Kidney tubule cell (primary cell): ENCODE measurements around the gene NDRG4.

ENCODE experiments used
- DNase-seq: peaks from one replicate; pipeline ENCODE4 v3.0.0-alpha.2; 2018; ENCODE audit warnings: low spot score

The NDRG4 gene

GRCh38 chr16:58499615-58500351 is at the start of gene NDRG4:
Gene NDRG4 (plus strand): TSS chr16:58500143. CDS start chr16:58500249, 106 bp downstream.
- DNase-seq, result peak; percentile 93

GRCh38 chr16:58450590-58450989 is 49.4 kb upstream of the NDRG4 start:
- DNase-seq, result no peak

- no peak for DNase-seq
Measured at GRCh38 chr16:58451265-58451689, 48.7 kb upstream of the NDRG4 start.

- peak; percentile 68 for DNase-seq
Measured at GRCh38 chr16:58451945-58452401, 48.0 kb upstream of the NDRG4 start.

GRCh38 chr16:58452640-58453039 is 47.3 kb upstream of the NDRG4 start:
- no peak for DNase-seq

DNA sequence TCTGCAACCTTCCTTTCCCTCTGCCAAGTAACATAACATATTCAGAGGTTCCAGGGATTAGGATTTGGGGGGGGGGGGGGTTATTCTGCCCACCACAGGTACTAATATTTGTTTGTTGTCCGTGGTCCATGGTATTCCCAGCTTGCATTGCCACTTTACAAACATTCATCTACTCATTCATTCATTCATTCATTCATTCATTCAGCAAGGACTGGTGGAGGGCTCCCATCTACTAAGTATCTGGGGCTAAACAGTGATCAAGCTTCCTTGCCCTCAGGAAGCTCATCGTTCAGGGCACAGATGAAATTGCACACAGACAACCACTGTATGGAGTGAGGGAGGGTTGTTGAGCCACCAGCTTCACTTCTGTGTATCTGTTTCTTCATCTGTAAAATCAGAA is 45.8 kb upstream of the NDRG4 start:
- no peak for DNase-seq

- no peak for DNase-seq
Measured at GRCh38 chr16:58454856-58455255, 45.1 kb upstream of the NDRG4 start.

DNA sequence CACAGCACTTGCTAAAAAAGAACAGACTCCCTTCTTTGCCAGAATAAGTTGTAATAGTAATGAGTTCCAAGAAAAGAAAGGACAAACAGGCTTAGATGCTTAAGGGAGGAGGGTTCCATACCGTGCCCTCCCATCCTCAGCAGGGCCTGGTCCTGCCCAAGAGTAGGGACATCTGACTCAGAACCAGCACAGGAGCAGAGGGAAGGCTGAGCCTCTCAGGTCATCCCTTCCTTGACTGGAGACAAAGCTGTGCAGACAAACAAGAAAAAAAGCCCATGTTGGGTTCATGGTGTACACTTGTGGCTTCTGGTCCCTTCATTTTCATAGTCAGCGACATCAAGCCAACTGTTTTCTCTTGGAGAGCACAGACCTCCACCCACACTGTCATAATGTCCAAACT is 44.2 kb upstream of the NDRG4 start:
- DNase-seq, result no peak

DNA sequence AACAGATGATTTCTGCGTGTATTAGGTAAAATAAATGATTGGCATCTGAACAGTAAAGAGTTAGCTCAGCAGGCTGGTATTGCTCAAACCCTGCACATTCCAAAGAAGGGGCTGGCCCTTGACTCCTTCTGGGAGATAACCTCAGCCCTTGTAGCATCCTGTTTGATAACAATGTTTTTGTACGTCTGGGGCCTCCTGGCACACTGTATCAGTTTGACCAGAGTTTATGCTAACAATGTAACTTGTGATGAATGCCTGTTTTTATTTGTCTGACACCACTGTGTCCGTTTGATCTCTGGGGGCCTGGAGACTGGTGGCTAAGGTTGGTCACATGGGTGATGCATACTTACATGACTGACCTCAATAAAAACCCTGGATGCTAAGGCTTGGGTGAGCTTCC is 43.8 kb upstream of the NDRG4 start:
- DNase-seq, result no peak

DNA sequence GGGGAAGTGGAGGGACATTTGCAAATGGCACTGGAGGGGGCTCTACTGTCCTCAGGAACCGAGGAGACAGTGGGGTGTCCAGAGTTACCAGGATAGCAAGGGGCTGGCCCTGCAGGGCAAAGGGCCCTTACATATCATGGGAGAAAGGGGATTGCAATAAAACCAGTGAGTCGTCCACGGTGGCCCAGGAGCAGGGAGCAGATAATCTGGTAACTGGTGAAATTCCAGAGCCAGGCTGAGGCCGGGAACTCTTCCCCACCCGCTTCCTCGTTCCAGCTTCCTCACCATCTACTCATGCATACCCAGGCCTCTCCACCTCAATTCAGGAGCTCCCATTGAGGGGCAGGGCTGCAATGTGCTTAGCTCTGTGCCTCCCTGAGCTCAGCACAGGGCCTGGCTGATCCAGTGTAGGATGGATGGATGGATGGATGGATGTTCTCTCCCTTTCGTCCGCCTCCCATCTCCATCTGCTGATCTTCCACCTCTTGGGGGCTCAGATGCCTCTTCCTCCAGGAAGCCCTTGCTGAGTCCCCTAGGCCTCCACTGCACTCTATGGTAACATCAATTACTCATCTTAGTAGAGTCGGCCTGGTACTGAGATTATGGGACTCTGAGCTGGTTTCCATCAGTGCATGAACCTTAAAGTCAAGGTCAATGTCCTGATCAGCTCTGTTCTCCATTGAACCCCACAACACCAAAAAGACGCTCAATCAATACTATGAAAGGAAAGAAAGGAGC is 41.2 kb upstream of the NDRG4 start:
- DNase-seq, result peak; percentile 73

DNA sequence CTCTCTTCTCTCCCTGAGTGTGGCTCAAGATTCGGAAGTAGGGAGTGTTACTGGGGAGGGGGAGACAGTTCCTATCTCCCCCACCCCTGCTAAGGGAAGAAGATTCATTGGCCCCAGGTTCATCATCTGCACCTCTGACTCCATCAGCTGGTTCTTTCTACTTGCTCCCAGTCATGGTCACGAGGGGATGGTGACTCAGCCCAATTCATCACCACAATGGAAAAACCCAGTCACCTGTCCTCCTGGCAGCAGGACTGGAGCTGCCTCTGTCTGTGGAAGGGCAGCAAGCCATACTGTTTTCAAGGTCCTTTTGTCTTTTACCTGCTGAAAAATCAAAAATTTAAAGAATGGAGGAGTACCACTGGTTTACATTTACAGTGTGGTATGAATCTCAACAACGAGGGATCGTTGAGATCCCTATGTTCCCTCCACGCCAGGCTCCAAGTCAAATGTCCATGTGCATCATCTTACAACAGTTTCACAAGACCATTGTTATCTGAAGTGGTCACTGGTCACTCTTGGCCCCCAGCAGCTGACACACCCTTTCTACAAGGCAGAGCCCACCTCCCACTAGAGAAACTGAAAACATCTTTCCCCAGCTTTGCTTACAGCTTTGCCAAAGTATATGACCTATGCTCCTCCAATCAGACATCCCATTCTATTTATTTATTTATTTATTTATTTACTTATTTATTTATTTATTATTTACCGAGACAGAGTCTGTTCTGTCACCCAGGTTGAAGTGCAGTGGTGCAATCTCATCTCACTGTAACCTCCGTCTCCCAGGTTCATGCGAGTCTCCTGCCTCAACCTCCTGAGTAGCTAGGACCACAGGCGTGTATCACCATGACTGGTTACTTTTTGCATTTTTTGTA is 40.4 kb upstream of the NDRG4 start:
- peak; percentile 93 for DNase-seq

DNA sequence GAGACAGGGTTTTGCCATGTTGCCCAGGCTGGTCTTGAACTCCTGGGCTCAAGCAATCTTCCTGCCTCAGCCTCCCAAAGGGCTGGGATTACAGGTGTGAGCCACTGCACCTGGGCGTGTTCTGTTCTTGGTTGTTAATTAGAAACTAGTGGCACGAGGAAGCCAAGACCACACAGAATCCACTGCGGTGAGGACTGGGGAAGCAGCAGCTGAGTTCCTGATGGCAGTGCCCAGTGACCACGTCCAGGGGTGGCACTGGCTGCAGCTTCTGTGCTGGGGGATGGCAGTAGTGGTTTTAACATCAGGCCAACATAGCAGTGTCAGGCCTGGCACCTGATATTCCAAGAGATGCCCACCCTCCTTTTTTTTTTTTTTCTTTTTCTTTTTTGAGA is 39.7 kb upstream of the NDRG4 start:
- peak; percentile 76 for DNase-seq

- DNase-seq, result peak; percentile 70
Measured at GRCh38 chr16:58461056-58461455, 38.9 kb upstream of the NDRG4 start.

GRCh38 chr16:58461640-58462039 is 38.3 kb upstream of the NDRG4 start:
- DNase-seq, result peak; percentile 19

DNA sequence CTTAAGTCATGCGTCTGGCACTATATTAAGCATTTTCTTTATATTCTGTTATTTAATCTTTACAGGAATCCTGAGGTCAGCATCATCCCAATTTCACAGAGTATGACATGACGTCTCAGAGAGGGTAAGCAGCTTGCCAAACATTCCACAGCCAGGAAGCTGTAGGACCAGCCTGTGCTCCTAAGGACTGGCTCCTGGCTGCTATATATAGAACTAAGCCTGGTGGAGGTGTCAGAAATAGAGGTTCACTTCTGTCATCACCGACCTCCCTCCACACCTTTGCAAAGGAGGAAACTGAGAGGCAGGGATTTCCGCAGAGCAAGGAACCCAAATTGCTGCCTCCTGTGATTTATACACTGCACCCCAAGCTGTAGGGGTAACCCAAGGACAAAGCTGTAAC is 37.9 kb upstream of the NDRG4 start:
- DNase-seq, result no peak

DNA sequence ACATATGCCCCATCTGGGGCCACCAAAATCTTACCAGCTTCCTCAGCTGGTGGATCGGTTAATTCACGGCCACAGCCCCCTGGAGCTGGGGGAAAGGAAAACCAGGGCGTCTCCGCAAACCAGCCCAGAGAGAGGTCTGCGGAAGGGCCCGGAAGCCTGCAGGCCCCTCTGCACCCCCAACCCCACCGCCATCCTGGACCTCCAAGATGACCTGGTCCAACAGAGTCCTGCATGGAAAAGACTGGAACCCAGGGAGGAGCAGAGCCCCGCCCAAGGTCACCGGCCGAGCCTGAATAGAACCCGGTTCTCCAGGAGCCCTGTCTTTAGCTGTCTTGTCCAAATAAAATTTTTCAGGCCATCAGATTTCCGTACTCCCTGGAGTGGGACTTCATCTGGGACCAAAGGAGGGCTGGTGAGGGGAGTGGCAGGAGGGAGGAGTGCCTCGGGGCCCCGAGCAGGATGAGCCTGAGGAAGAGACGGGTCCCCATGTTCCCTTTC is 37.4 kb upstream of the NDRG4 start:
- no peak for DNase-seq

GRCh38 chr16:58462997-58463941 is 36.7 kb upstream of the NDRG4 start:
- DNase-seq, result no peak

DNA sequence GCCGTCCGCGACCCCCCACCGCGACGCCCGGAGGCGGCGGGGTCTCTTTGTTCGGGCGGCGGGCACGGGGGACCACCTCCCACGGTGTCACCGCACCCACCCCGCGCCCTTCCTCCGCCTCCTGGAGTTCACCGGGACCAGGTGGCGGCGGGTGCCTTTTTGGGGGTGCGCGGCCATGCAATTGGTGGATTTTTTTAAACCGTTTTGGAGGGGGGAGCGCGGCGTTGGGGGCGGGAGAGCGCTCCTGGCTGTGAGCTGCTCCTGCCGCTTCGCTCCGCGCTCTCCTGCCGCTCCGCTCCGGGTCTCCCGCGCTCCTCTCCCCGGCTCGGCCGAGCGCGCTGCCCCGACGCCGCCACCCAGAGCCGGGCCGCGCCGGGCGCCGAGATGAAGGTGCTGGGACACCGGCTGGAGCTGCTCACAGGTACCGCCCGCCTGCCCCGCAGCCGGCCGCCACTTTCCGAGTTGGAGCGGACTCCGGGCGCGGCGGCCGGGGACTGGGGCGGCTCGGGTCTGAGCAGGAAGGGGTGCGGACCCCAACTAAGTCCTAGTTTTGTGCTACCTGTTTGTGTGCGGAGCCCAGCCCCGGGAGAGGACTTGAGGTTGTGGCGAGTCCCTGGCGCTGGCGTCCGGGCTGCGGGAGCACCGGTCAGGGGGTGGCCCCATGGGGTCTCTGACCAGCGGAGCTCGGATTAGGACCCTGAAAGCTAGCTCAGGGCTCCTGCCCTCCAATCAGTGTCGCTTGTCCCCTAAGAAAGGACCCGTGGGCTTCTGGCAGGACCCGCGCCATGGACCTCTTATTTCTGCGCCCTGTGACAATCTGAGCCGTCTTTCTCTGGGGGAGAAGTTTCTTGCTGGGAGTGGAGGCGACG is 35.7 kb upstream of the NDRG4 start:
- peak; percentile 34 for DNase-seq

GRCh38 chr16:58464916-58465731 is 34.8 kb upstream of the NDRG4 start:
- DNase-seq, result no peak
